Choroid plexus epithelial cell (primary cell): ENCODE results near the gene PALD1.

Experiments
- DNase-seq: peaks from one replicate; pipeline ENCODE4 v3.0.0-alpha.2; 2010; ENCODE audit warnings: low read depth
- H3K4me3 ChIP-seq: 2 replicates; pipeline ENCODE4 v1.5.1; 2011; ENCODE audit warnings: low read depth, mild to moderate bottlenecking, control low read depth, low read length, moderate library complexity
- CTCF ChIP-seq: conservative IDR thresholded peaks from 2 replicates; pipeline ENCODE4 v1.5.1; 2011; ENCODE audit warnings: low read depth, mild to moderate bottlenecking, control low read depth, inconsistent platforms, low read length, moderate library complexity

PALD1 gene

GRCh38 chr10:70435241-70436085 is 43.1 kb upstream of the PALD1 start:
- DNase-seq, result no peak
- TF ChIP-seq CTCF, result no peak
- H3K4me3 ChIP-seq, result no peak overlapping the region

GRCh38 chr10:70437721-70438120 is 40.8 kb upstream of the PALD1 start:
- no peak for DNase-seq

GRCh38 chr10:70440296-70441160 is 38.0 kb upstream of the PALD1 start:
- DNase-seq, result no peak
- no peak for TF ChIP-seq CTCF
- H3K4me3 ChIP-seq, result no peak overlapping the region

More at GRCh38 chr10:70437721-70438120, 40.8 kb upstream of the PALD1 start:
- H3K4me3 ChIP-seq, result no peak overlapping the region
- TF ChIP-seq CTCF, result no peak

- peak within 1 kb of the TSS; percentile 25 for H3K4me3 ChIP-seq
- no peak for DNase-seq
- no peak for TF ChIP-seq CTCF
Observed at GRCh38 chr10:70441161-70441894, 37.2 kb upstream of the PALD1 start, which contains the start of gene NODAL. TSS of gene NODAL (minus strand) at chr10:70441681. CDS start at chr10:70441667, 14 bp downstream.

GRCh38 chr10:70441895-70442309 is 36.7 kb upstream of the PALD1 start:
- DNase-seq, result no peak
- no peak overlapping the region for H3K4me3 ChIP-seq
- TF ChIP-seq CTCF, result no peak

- H3K4me3 ChIP-seq, result no peak overlapping the region
- TF ChIP-seq CTCF, result no peak
- no peak for DNase-seq
Observed at GRCh38 chr10:70442332-70442988, 36.1 kb upstream of the PALD1 start.
